Epithelial cell of esophagus (primary cell): Measurements from ENCODE around the gene ARHGEF33.

Source experiments
- DNase-seq: peaks from one replicate; pipeline ENCODE4 v3.0.0; 2010; ENCODE audit warnings: low read depth
- H3K4me3 ChIP-seq: 2 replicates; pipeline ENCODE4 v1.5.1; 2011; ENCODE audit warnings: mild to moderate bottlenecking, low read length, control low read depth
- TF ChIP-seq, protein P1 (sequence below): IDR thresholded peaks from 2 replicates; pipeline ENCODE4 v1.5.1; 2011; ENCODE audit warnings: low read depth, mild to moderate bottlenecking, low read length, control low read depth, inconsistent platforms; ENCODE audit not compliant: insufficient read depth; ENCODE audit errors: missing control alignments

ARHGEF33 gene

GRCh38 chr2:38978908-38979307 is 89.2 kb downstream of the ARHGEF33 start:
- H3K4me3 ChIP-seq: no peak overlapping the region
- TF ChIP-seq, protein P1, sequence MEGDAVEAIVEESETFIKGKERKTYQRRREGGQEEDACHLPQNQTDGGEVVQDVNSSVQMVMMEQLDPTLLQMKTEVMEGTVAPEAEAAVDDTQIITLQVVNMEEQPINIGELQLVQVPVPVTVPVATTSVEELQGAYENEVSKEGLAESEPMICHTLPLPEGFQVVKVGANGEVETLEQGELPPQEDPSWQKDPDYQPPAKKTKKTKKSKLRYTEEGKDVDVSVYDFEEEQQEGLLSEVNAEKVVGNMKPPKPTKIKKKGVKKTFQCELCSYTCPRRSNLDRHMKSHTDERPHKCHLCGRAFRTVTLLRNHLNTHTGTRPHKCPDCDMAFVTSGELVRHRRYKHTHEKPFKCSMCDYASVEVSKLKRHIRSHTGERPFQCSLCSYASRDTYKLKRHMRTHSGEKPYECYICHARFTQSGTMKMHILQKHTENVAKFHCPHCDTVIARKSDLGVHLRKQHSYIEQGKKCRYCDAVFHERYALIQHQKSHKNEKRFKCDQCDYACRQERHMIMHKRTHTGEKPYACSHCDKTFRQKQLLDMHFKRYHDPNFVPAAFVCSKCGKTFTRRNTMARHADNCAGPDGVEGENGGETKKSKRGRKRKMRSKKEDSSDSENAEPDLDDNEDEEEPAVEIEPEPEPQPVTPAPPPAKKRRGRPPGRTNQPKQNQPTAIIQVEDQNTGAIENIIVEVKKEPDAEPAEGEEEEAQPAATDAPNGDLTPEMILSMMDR: no peak
- DNase-seq: no peak

GRCh38 chr2:38981003-38981669 is 91.5 kb downstream of the ARHGEF33 start:
- no peak overlapping the region for H3K4me3 ChIP-seq
- TF ChIP-seq, protein P1: no peak
- DNase-seq: no peak

DNA sequence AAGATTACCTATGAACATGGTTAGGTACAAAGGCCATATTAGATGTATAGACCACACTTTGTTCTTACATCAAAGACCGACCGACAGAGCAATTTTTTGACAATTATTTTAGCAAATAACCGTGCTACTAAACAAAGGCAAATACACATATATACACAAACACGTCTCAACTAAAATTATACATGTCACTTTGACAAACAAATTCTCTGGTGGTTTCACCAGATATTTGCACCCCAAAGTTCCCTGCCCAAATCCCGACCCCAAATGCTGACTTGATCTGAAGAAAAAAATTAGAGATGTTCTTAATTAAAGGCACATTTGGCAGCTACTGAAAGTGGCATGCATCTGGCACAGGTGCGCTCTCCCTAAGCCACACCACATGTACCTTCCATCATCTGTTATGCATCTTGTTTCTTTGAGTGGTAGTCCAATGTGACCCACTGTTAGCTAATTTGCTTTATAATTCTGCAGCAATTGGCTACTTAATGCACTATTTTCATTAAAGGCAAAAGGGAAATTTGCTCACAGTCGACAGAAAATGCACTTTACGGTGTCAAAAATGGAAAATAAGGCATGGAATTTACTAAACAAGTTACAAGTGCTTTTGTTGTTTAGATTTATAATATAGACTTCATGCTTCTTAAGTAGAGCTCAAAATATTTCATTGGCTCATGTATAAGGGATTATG is 92.1 kb downstream of the ARHGEF33 start:
- no peak overlapping the region for H3K4me3 ChIP-seq
- DNase-seq: no peak
- TF ChIP-seq, protein P1: no peak

DNA sequence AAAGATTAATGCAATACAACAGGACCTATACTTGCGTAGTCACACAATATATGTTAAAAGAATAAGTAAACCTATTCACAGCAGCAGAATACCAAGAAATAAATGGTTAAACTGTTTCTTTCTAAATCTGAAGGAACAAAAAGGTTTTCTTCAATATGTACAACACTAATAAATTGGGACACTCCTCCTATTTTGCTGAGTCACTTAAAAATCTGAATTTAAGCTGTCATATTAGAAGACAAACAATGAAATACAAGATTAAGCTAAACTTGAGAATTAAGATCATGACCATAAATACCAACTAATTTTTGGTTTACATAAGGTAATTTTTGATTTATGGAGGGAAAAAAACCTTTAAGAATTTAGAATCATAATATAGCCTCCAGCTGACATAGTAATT is 92.8 kb downstream of the ARHGEF33 start:
- TF ChIP-seq, protein P1: no peak
- H3K4me3 ChIP-seq: no peak overlapping the region
- DNase-seq: no peak

GRCh38 chr2:38988716-38989115 is 99.0 kb downstream of the ARHGEF33 start:
- no peak overlapping the region for H3K4me3 ChIP-seq
- DNase-seq: no peak
- TF ChIP-seq, protein P1: no peak

DNA sequence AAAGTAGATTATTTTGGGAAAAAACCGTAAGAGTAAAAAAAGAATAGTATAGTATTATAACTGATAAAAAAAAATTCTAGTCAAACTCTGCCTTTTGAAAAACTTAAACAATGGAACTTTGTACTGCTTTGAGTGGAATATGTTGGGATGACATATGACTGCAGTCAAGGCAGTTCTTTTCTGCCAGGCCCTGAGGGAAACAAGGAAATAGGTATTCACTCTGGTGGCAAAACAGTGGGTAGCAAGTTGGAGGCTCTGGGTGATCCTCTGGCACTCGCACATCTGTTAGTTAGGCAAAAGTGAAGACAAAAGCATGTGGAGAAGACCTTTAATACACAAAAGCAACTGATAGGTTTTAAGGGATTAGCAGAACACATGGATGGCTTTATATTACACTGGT is 102.2 kb downstream of the ARHGEF33 start:
- DNase-seq: no peak
- H3K4me3 ChIP-seq: no peak overlapping the region
- TF ChIP-seq, protein P1: no peak
